SK-N-SH treated with all-trans-retinoic acid at 6 μM for 48 hours (cell line): ENCODE measurements around the gene SNUPN.

ENCODE experiments used
- ATAC-seq: fragments of 200-7000 bp; cut with Tn5 transposase; 3 replicates; pipeline ENCODE4 v1.9.1; 2020; ENCODE audit warnings: mild to moderate bottlenecking, moderate library complexity
- BACH2 ChIP-seq: fragments of 250-450 bp; sonication (Bioruptor Pico); IDR thresholded peaks from 2 replicates; pipeline ENCODE4 v1.9.0; 2021; ENCODE audit warnings: mild to moderate bottlenecking, borderline replicate concordance
- CREB5 ChIP-seq: fragments of 250-450 bp; sonication (Bioruptor Pico); IDR thresholded peaks from 2 replicates; pipeline ENCODE4 v1.5.1; 2020; ENCODE audit warnings: low read depth, mild to moderate bottlenecking, moderate library complexity
- CSRNP3 ChIP-seq: fragments of 250-450 bp; sonication (Bioruptor Pico); IDR thresholded peaks from 2 replicates; pipeline ENCODE4 v1.5.1; 2021; ENCODE audit warnings: mild to moderate bottlenecking, moderate library complexity
- ESRRG ChIP-seq: fragments of 250-450 bp; sonication (Bioruptor Pico); IDR thresholded peaks from 2 replicates; pipeline ENCODE4 v1.6.1; 2021; ENCODE audit warnings: mild to moderate bottlenecking
- GLIS3 ChIP-seq: fragments of 250-450 bp; sonication (Bioruptor Pico); IDR thresholded peaks from 2 replicates; pipeline ENCODE4 v1.5.0; 2020; ENCODE audit warnings: mild to moderate bottlenecking, moderate library complexity
- ISL1 ChIP-seq: fragments of 250-450 bp; sonication (Bioruptor Pico); IDR thresholded peaks from 2 replicates; pipeline ENCODE4 v2.1.2; 2022; ENCODE audit warnings: mild to moderate bottlenecking, moderate library complexity
- OSR1 ChIP-seq: fragments of 250-450 bp; sonication (Bioruptor Pico); IDR thresholded peaks from 2 replicates; pipeline ENCODE4 v1.8.0; 2022; ENCODE audit warnings: moderate library complexity, mild to moderate bottlenecking, inconsistent platforms
- PATZ1 ChIP-seq: fragments of 250-450 bp; sonication (Bioruptor Pico); IDR thresholded peaks from 2 replicates; pipeline ENCODE4 v1.8.0; 2020; ENCODE audit warnings: mild to moderate bottlenecking, moderate library complexity, borderline replicate concordance
- POU6F1 ChIP-seq: fragments of 250-450 bp; sonication (Bioruptor Pico); IDR thresholded peaks from 2 replicates; pipeline ENCODE4 v1.8.0; 2021; ENCODE audit warnings: low read depth, mild to moderate bottlenecking, moderate library complexity, borderline replicate concordance
- PPARA ChIP-seq: fragments of 250-450 bp; sonication (Bioruptor Pico); IDR thresholded peaks from 2 replicates; pipeline ENCODE4 v1.5.0; 2020; ENCODE audit warnings: mild to moderate bottlenecking, borderline replicate concordance
- RARB ChIP-seq: fragments of 250-450 bp; sonication (Bioruptor Pico); IDR thresholded peaks from 2 replicates; pipeline ENCODE4 v1.8.0; 2021; ENCODE audit warnings: mild to moderate bottlenecking, moderate library complexity
- SNAI2 ChIP-seq: fragments of 250-450 bp; sonication (Bioruptor Pico); IDR thresholded peaks from 2 replicates; pipeline ENCODE4 v1.5.0; 2020; ENCODE audit warnings: mild to moderate bottlenecking, moderate library complexity
- TCF4 ChIP-seq: fragments of 250-450 bp; sonication (Bioruptor Pico); IDR thresholded peaks from 2 replicates; pipeline ENCODE4 v1.8.0; 2021; ENCODE audit warnings: mild to moderate bottlenecking, moderate library complexity, borderline replicate concordance
- TOX ChIP-seq: fragments of 250-450 bp; sonication (Bioruptor Pico); IDR thresholded peaks from 2 replicates; pipeline ENCODE4 v1.8.0; 2021; ENCODE audit warnings: mild to moderate bottlenecking, moderate library complexity, borderline replicate concordance
- TSHZ2 ChIP-seq: fragments of 250-450 bp; sonication (Bioruptor Pico); IDR thresholded peaks from 2 replicates; pipeline ENCODE4 v1.5.0; 2020; ENCODE audit warnings: mild to moderate bottlenecking, moderate library complexity
- ZC3H10 ChIP-seq: fragments of 250-450 bp; sonication (Bioruptor Pico); IDR thresholded peaks from 2 replicates; pipeline ENCODE4 v1.5.1; 2021; ENCODE audit warnings: mild to moderate bottlenecking, moderate library complexity
- ZFP3 ChIP-seq: fragments of 250-450 bp; sonication (Bioruptor Pico); IDR thresholded peaks from 2 replicates; pipeline ENCODE4 v1.5.0; 2020; ENCODE audit warnings: mild to moderate bottlenecking, moderate library complexity
- ZNF565 ChIP-seq: fragments of 450-650 bp; formaldehyde crosslinking; conservative IDR thresholded peaks from 2 replicates; pipeline ENCODE4 v1.5.0; 2020; ENCODE audit warnings: low read depth, mild to moderate bottlenecking, moderate library complexity
- ZNF70 ChIP-seq: fragments of 450-650 bp; formaldehyde crosslinking; IDR thresholded peaks from 2 replicates; pipeline ENCODE4 v1.5.0; 2020; ENCODE audit warnings: mild to moderate bottlenecking, moderate library complexity
- ZNF8 ChIP-seq: fragments of 450-650 bp; formaldehyde crosslinking; IDR thresholded peaks from 2 replicates; pipeline ENCODE4 v1.5.0; 2020; ENCODE audit warnings: mild to moderate bottlenecking, moderate library complexity

Gene SNUPN

GRCh38 chr15:75639709-75640482 is 14.4 kb upstream of the SNUPN start, which contains the start of gene IMP3:
Gene IMP3, minus strand, starts transcription at chr15:75640224. Its CDS starts 56 bp downstream, at chr15:75640168.
- no peak for TF ChIP-seq ZNF70 (CRISPR knock-in tag)
- TF ChIP-seq ZNF565 (CRISPR knock-in tag) = 0 out of 2 replicates have a peak, but pooled peaks have one; percentile 31
- peak; percentile 96 for ATAC-seq

GRCh38 chr15:75639191-75639708 is 13.7 kb upstream of the SNUPN start:
- TF ChIP-seq ZFP3 (CRISPR knock-in tag) = no peak
- TF ChIP-seq ZNF8 = no peak
- TF ChIP-seq, all 23 proteins: peak for 0
- ATAC-seq = no peak

GRCh38 chr15:75637245-75638009 is 11.9 kb upstream of the SNUPN start:
- no peak for ATAC-seq
- no peak for TF ChIP-seq SNAI2 (CRISPR knock-in tag)
- TF ChIP-seq BACH2 (CRISPR knock-in tag) = no peak
- no peak for TF ChIP-seq ESRRG (CRISPR knock-in tag)
- no peak for TF ChIP-seq GLIS3 (CRISPR knock-in tag)
- TF ChIP-seq RARB = no peak
- TF ChIP-seq TCF4 (CRISPR knock-in tag) = no peak
- no peak for TF ChIP-seq ZC3H10
- TF ChIP-seq ZNF70 (CRISPR knock-in tag) = no peak
- TF ChIP-seq TOX (CRISPR knock-in tag) = no peak
- TF ChIP-seq ZNF8 = no peak
- no peak for TF ChIP-seq PATZ1 (CRISPR knock-in tag)
- no peak for TF ChIP-seq TSHZ2
- TF ChIP-seq ZFP3 (CRISPR knock-in tag) = no peak
- TF ChIP-seq POU6F1 (CRISPR knock-in tag) = no peak
- TF ChIP-seq CSRNP3 (CRISPR knock-in tag) = no peak
- no peak for TF ChIP-seq PPARA (CRISPR knock-in tag)
- TF ChIP-seq CREB5 = no peak
- no peak for TF ChIP-seq ZNF565 (CRISPR knock-in tag)
- TF ChIP-seq OSR1 = no peak
- TF ChIP-seq ISL1 = no peak
- TF ChIP-seq, all 23 proteins: peak for 0
